Right lobe of liver (tissue), 4 donors: ENCODE data around the gene NXPE4.
"Not testable (repeated sequence)": the region's sequence is repeated elsewhere in the genome, so short reads cannot be mapped to it uniquely, and the experiment has no call there.

Source experiments
- CTCF ChIP-seq, 4 donors: fragments of 200-600 bp in 3 of 4; fragments of 450-650 bp in 1 of 4; IDR thresholded peaks; one replicate each; pipeline versions ENCODE4 v1.5.1 to v1.8.0; 2016 to 2022; ENCODE audit warnings: antibody characterized with exemption in 4 of 4, mild to moderate bottlenecking in 2 of 4
- POLR2A ChIP-seq: fragments of 450-650 bp; IDR thresholded peaks from one replicate; pipeline ENCODE4 v1.6.1; 2017; ENCODE audit warnings: antibody characterized with exemption, mild to moderate bottlenecking
- donor health status: DM: no; HTN: no; CAD: no.
- donor health status: DM: no; HTN: no; CAD: no.
- donor health status: DM: no; HTN: yes; CAD: no.

- not testable (repeated sequence) for TF ChIP-seq CTCF (IDR thresholded peaks at IDR 0.05); POLR2A
Observed at GRCh38 chr11:114631445-114631965, 35.9 kb upstream of the NXPE4 start.
